Stimulated activated naive CD8-positive, alpha-beta T cell treated with anti-CD3 and anti-CD28 coated beads, Interleukin-15, Interleukin-2, amounts not matched to agents 100 ng/mL and 50 ng/mL, for 24 hours (primary cell): Measurements from ENCODE around the gene NCMAP.

Source experiments
- H3K27ac Mint-ChIP-seq: one replicate; pipeline ENCODE4 v1.8.0; 2021; ENCODE audit warnings: mild to moderate bottlenecking, mixed read lengths
- H3K27me3 Mint-ChIP-seq: one replicate; pipeline ENCODE4 v1.8.0; 2021; ENCODE audit warnings: mixed read lengths
- H3K36me3 Mint-ChIP-seq: one replicate; pipeline ENCODE4 v1.8.0; 2021; ENCODE audit warnings: low read depth, mixed read lengths
- H3K4me1 Mint-ChIP-seq: one replicate; pipeline ENCODE4 v1.8.0; 2021; ENCODE audit warnings: low read depth, mixed read lengths
- H3K4me3 Mint-ChIP-seq: one replicate; pipeline ENCODE4 v1.8.0; 2021; ENCODE audit warnings: mild to moderate bottlenecking, mixed read lengths
- H3K9me3 Mint-ChIP-seq: one replicate; pipeline ENCODE4 v1.8.0; 2021; ENCODE audit warnings: mixed read lengths

NCMAP gene

DNA sequence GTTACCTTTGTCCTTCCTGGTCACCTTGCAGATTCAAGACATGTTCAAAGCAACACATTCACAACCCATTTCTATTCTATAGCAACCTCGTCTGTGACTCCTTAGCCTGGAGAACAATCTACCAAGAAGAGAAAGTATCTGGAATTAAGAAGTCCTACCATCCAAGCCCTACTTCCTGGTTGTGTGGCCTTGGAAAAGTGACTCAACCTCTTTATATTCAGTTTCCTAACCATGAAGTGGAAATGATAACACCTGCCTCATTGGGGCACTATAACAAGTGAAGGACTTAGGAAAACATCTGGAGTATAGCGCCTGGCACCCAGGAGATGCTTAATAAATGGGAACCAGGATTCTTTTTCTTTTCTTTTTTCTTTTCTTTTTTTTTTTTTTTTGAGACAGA is 50.7 kb downstream of the NCMAP start:
- H3K4me3 Mint-ChIP-seq: no peak overlapping the region
- no peaks in the 10 kb centered on the region for H3K4me1 Mint-ChIP-seq
- H3K27me3 Mint-ChIP-seq: peaks cover 8% of the 10 kb centered on the region
- no peaks in the 10 kb centered on the region for H3K36me3 Mint-ChIP-seq
- no peak overlapping the region for H3K27ac Mint-ChIP-seq
- no peaks in the 10 kb centered on the region for H3K9me3 Mint-ChIP-seq

DNA sequence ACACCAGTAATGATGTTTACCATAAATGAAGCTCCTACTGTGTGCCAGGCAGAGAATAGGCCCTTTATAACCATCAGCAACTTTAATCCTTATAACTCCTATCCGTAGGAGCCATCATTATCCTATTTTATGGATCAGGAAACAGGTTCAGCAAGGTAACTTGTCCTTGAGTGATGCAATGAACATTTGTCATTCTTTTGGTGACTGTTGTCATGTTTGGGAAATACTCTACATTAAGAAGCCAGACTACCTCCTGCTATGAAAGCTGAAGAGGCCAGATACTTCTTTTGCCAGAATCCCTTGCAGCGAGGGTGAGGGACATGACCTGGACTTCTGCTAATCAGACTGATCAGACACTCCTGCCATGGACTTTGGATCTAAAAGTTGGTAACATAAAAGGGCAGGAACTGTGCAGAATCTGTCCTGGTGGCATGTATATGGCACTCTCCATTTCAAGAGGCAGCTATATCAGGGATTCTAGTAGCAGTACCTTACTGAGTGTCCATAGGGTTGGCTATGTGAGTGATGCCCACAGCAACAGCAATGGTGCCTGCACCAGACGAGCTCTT is 54.1 kb downstream of the NCMAP start:
- Mint-ChIP-seq H3K4me1 (no peaks in the 10 kb centered on the region), H3K27ac (no peak overlapping the region), H3K36me3 (no peaks in the 10 kb centered on the region), H3K9me3 (no peaks in the 10 kb centered on the region), H3K27me3 (peaks cover 17% of the 10 kb centered on the region), H3K4me3 (no peak overlapping the region)

DNA sequence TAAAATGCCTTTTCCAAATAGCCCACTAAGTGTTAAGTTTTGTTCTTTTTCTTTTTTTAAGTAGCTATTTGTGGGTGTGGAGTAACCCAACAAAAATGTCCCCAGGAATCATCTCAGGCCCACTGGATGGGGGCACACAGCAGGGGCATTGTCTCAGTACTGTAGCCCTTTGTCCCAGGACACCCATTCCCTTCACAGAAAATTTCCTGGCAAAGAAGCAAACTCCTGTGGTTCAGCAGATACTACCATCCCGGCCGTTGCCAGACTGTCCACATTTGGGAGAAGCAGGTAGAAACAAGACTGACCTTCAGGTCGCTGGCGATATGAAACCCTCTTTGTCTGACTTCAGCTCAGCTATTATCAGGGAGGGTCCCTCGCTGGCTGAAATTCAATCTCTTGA is 63.5 kb downstream of the NCMAP start:
- H3K27me3 Mint-ChIP-seq: peaks cover 31% of the 10 kb centered on the region
- H3K36me3 Mint-ChIP-seq: no peaks in the 10 kb centered on the region
- H3K4me1 Mint-ChIP-seq: no peaks in the 10 kb centered on the region
- H3K27ac Mint-ChIP-seq: no peak overlapping the region
- H3K9me3 Mint-ChIP-seq: no peaks in the 10 kb centered on the region
- no peak overlapping the region for H3K4me3 Mint-ChIP-seq

DNA sequence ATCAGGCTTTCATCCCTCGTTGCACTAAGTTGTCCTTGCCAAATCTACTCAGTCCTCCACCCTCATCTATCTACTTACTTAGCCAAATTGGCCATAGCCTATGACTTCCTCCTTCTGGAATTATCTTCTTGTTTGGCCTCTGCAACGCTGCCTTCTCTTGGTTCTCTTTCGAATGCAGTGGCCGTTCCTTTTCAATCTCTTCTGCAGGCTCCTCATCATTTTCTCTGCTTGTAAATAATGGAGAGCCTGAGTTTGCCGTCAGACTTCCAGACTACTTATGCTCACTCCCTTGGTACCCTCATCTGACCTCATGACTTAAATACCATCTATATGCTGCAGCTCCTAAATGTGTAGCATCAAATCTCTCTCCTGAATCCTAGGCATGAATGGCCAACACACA is 64.8 kb downstream of the NCMAP start:
- Mint-ChIP-seq H3K27ac (no peak overlapping the region), H3K4me1 (no peaks in the 10 kb centered on the region), H3K27me3 (peaks cover 27% of the 10 kb centered on the region), H3K4me3 (no peak overlapping the region), H3K36me3 (no peaks in the 10 kb centered on the region), H3K9me3 (no peaks in the 10 kb centered on the region)

DNA sequence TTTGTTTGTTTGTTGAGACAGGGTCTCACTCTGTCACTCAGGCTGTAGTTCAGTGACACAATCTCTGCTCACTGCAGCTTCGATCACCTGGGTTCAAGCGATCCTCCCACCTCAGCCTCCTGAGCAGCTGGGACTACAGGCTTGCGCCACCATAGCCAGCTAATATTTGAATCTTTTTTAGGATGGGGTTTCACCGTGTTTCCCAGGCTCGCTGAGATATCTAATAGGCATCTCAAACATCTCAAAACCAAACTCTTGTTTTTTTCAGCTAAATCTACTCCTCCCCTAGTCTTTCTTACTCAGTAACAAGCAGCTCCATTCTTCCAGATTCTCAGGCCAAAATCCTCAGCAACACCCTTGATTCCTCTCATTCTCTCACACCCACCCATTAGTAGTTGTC is 65.2 kb downstream of the NCMAP start:
- peaks cover 24% of the 10 kb centered on the region for H3K27me3 Mint-ChIP-seq
- H3K9me3 Mint-ChIP-seq: no peaks in the 10 kb centered on the region
- H3K27ac Mint-ChIP-seq: no peak overlapping the region
- H3K4me3 Mint-ChIP-seq: no peak overlapping the region
- H3K36me3 Mint-ChIP-seq: no peaks in the 10 kb centered on the region
- no peaks in the 10 kb centered on the region for H3K4me1 Mint-ChIP-seq

DNA sequence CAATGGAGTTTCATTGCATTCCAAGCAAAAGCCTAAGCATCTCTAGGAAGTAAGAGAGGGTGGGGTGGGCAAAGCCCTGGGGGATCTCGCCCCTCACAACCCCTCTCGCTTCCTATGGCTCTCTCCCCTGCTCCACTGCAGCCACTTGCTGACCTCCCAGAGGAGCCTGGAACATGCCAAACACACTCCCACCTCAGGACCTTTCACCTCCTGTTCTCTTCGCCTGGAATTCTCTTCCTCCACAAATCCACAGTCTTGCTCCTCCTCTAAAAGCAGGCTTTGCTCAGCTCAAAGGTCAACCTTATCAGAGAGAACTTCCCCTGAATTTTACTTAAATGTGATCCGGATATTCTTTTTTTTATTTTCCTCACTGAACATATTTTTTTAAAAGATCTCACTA is 66.3 kb downstream of the NCMAP start:
- Mint-ChIP-seq H3K9me3 (no peaks in the 10 kb centered on the region), H3K4me1 (no peaks in the 10 kb centered on the region), H3K27me3 (peaks cover 15% of the 10 kb centered on the region), H3K27ac (no peak overlapping the region), H3K36me3 (no peaks in the 10 kb centered on the region), H3K4me3 (no peak overlapping the region)

DNA sequence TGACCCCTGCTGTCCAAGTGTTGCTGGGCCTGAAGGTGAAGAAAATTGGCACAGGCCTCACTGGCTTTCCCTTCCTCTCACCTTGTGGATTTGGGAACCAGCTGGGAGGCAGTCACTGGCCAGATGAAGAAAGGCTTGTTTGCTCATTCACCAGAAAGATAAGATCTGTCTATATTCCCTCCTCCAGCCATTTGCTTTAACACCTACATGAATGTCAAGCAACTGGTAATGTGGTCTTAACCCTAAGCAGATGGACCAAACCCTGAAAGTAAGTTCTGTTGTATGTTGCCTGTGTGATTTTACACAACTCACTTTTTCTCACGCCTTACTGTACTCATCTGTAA is 76.9 kb downstream of the NCMAP start:
- Mint-ChIP-seq H3K4me3 (no peak overlapping the region), H3K36me3 (no peaks in the 10 kb centered on the region), H3K4me1 (peaks cover 3% of the 10 kb centered on the region), H3K27me3 (peaks cover 5% of the 10 kb centered on the region), H3K9me3 (no peaks in the 10 kb centered on the region), H3K27ac (no peak overlapping the region)

DNA sequence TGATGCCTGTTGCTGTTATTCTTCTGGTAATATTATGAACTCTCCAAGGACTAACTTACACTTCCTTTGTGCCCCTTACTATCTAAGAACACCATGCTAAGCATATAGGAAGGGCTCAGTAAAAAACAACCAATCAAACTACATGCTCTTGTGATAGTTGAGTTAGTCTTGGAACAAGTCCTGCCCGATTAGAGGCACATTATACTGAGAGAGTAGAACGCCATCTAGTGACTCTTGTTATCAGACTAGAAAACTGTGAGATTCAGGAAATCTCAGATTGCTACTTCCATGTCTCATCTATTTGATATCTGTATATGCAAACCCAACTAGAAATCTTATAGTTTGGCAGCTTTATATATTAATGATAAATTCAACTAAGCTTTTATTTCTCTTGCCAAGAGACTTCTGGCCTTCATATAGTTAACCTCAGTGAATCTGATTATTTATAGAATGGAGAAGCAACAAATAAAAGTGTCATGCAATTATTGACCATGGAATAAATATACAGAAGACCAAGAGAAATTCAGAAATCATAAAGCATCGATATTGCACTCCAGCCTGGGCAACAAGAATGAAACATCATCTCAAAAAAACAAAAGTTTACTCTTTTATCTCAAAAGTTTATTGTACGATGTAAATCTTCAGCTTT is 79.4 kb downstream of the NCMAP start:
- no peaks in the 10 kb centered on the region for H3K9me3 Mint-ChIP-seq
- H3K27ac Mint-ChIP-seq: no peak overlapping the region
- H3K4me3 Mint-ChIP-seq: no peak overlapping the region
- no peaks in the 10 kb centered on the region for H3K36me3 Mint-ChIP-seq
- peaks cover 10% of the 10 kb centered on the region for H3K4me1 Mint-ChIP-seq
- H3K27me3 Mint-ChIP-seq: no peaks in the 10 kb centered on the region

DNA sequence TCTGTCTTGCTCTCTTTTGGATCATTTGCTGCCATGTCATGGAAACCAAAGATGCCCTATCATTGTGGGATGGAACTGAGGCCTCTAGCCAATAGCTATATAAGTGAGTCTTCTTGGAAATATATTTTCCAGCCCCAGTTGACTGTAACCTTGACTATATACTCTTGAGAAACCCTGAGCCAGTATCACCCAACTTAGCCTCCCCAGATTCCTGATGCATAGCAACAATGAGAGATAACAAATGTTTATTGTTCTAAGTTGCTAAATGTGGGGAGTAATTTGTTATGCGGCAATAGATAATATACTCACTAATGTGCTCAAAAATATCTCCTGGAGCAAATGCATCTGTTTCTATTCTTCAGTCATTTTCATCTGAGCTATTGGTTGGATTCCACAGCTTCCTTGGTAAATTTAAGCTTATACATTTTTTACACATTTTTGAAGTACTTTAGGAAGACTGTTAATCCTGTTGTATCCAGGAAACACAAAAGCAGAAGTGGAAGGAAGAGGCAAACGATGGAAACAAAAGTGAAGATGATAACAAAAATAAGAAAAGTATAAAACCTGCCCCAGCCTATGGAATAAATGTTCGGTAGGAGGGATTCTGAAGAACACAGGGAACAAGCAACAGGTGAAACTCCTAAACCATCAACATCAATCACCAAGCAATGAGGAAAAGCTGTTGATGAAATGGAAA is 80.9 kb downstream of the NCMAP start:
- H3K4me1 Mint-ChIP-seq: peaks cover 23% of the 10 kb centered on the region
- H3K27ac Mint-ChIP-seq: no peak overlapping the region
- H3K9me3 Mint-ChIP-seq: no peaks in the 10 kb centered on the region
- H3K4me3 Mint-ChIP-seq: no peak overlapping the region
- no peaks in the 10 kb centered on the region for H3K27me3 Mint-ChIP-seq
- no peaks in the 10 kb centered on the region for H3K36me3 Mint-ChIP-seq

DNA sequence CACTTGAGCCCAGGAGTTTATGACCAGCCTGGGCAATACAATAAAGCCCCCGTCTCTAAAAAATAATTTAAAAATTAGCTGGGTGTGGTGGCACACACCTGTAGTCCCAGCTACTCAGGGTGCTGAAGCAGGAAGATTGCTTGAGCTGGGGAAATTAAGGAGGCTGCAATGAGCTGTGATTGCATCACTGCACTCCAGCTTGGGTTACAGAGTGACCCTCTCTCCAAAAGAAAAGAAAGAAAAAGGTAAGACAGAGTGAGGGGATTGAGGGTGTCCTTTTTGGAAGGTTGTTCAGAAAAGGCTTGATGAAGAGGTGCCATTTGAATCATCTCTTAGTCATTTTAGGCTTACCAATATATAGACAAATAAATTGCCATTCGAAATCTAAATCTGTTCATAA is 83.2 kb downstream of the NCMAP start:
- Mint-ChIP-seq H3K4me3 (no peak overlapping the region), H3K27ac (peak overlapping the region; percentile 5), H3K27me3 (no peaks in the 10 kb centered on the region), H3K36me3 (peaks cover 2% of the 10 kb centered on the region), H3K4me1 (peaks cover 25% of the 10 kb centered on the region), H3K9me3 (no peaks in the 10 kb centered on the region)

DNA sequence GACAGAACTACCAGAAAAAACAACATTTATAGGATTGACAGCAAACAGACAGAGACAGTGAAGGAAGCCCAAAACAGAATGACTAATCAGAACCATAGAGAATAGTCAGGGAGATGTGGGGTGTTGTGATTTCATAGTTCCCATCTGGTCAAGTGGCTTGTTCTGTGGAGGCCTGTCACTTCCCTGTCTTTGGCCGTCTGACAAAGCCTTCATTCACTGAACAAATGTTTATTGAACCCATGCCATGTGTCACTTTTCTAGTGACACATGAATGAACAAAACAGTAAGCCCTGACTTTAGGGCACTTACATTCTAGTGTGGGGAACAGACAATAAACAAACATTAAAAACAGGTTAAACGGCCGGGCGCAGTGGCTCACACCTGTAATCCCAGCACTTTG is 84.0 kb downstream of the NCMAP start:
- Mint-ChIP-seq H3K9me3 (no peaks in the 10 kb centered on the region), H3K4me3 (no peak overlapping the region), H3K27me3 (no peaks in the 10 kb centered on the region), H3K27ac (peak overlapping the region; percentile 5), H3K4me1 (peaks cover 33% of the 10 kb centered on the region), H3K36me3 (peaks cover 9% of the 10 kb centered on the region)

DNA sequence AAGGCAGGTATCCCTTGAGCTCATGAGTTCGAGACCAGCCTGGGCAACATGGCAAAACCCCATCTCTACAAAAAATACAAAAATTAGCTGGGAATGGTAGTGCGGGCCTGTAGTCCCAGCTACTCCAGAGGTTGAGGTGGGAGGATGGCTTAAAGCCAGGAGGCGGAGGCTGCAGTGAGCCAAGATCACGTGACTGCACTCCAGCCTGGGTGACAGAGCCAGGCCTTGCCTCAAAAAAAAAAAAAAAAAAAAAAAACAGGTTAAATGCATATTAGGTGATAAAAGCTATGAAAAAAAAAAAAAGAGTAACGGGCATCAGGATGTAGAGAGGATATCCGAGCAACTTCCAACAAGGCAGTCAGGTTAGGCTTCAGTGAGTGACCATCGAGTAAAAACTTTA is 84.4 kb downstream of the NCMAP start:
- peak overlapping the region; percentile 4 for H3K4me3 Mint-ChIP-seq
- H3K36me3 Mint-ChIP-seq: peaks cover 13% of the 10 kb centered on the region
- no peaks in the 10 kb centered on the region for H3K27me3 Mint-ChIP-seq
- H3K27ac Mint-ChIP-seq: peak overlapping the region; percentile 51
- peaks cover 33% of the 10 kb centered on the region for H3K4me1 Mint-ChIP-seq
- no peaks in the 10 kb centered on the region for H3K9me3 Mint-ChIP-seq

DNA sequence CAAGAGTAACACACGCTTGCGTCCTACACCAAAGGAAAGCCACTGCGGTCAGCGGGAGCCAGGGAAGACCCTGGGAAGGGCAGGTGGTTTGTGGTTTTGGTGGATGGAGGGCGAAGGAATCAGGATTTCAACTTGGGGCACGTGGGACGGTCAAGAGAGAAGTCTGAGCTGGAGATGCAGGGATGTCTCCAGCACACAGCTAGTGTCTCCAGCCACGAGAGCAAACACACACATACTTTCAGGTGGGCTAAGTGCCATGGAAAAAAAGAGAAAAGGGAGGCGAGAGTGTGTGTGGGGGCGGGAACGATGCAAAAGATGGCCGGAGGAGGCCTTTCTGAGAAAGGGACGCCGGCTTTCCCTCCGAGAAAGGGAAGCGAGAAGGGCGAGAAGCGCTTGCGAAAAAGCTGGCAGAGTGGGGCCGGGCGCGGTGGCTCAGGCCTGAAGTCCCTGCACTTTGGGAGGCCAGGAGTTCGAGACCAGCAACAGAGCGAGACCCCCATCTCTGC is 85.8 kb downstream of the NCMAP start:
- H3K36me3 Mint-ChIP-seq: peaks cover 25% of the 10 kb centered on the region
- H3K27ac Mint-ChIP-seq: peak overlapping the region; percentile 95
- peak overlapping the region; percentile 98 for H3K4me3 Mint-ChIP-seq
- no peaks in the 10 kb centered on the region for H3K9me3 Mint-ChIP-seq
- no peaks in the 10 kb centered on the region for H3K27me3 Mint-ChIP-seq
- peaks cover 45% of the 10 kb centered on the region for H3K4me1 Mint-ChIP-seq

DNA sequence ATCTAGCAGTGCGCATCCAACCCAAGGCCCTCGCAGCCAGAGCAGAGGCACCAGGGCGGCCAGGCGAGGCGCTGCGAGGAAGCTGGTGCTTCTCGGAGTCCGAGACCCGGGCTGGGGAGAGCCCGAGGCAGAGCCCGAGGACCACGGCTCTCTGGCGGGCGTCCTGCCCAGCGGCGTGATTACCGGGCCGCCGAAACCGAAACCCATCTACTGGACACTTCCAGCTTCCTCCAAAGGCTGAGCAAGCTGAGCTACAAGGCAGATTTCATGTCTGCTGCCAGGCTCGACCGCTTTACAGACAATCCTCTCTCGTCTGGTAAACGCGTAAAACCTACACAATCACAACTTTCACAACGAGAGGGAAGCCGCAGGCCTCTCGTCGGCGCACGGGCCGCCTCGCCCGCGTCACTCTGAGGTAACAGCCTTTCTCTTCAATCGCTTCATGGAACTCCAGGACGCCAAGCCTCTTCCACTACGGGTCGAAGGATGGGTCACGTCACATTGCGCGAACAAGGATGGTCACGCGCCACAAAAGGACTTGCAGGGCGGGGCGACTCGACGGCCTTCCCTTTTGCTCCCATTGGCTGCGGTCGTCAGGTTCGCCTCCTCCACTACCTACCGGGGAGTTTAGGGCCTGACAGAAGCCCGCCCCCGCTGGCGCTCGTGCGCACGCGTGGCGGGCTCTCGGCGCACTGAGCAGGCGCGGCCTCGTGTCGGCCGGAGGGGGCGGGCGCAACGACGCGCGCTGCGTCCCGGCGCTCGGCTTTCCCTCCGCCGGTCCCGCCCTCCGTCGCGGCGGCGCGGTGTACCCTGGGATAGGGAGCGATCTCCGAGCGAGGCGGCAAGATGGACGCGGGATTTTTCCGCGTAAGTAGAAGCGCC is 86.8 kb downstream of the NCMAP start, which contains the start of gene SRRM1:
Gene SRRM1, plus strand, starts transcription at position 822 of the 882 bp plus-strand sequence. Its CDS starts 25 bp downstream, at position 847.
- peaks cover 51% of the 10 kb centered on the region for H3K4me1 Mint-ChIP-seq
- H3K27ac Mint-ChIP-seq: peak within 1 kb of the TSS; percentile 95
- no peaks in the 10 kb centered on the region for H3K9me3 Mint-ChIP-seq
- H3K36me3 Mint-ChIP-seq: peaks cover 35% of the 10 kb centered on the region
- H3K4me3 Mint-ChIP-seq: peak within 1 kb of the TSS; percentile 98
- H3K27me3 Mint-ChIP-seq: no peaks in the 10 kb centered on the region
